SK-N-SH (cell line): ENCODE data around the gene ENKD1.

ENCODE experiments used
- CTCF ChIP-seq: fragments of 200-600 bp; sonication (generic); IDR thresholded peaks from 2 replicates; pipeline ENCODE4 v1.6.1; 2017; ENCODE audit warnings: antibody characterized with exemption, mild to moderate bottlenecking, moderate library complexity
- ELF1 ChIP-seq: IDR thresholded peaks from 2 replicates; pipeline ENCODE4 v1.4.0; 2012
- EP300 ChIP-seq, 2 experiments: IDR thresholded peaks; 2 replicates each; pipeline versions ENCODE4 v1.4.0 to v1.6.1; 2012; ENCODE audit warnings: borderline replicate concordance in 1 of 2, low read depth in 1 of 2, low read length in 1 of 2
- EZH2phosphoT487 ChIP-seq: fragments of 200-600 bp; sonication (generic); IDR thresholded peaks from 2 replicates; pipeline ENCODE4 v1.6.1; 2017; ENCODE audit warnings: low read depth, mixed run types, mild to moderate bottlenecking, antibody characterized with exemption, moderate library complexity, borderline replicate concordance
- FOXJ3 ChIP-seq: sonication (generic); formaldehyde crosslinking; IDR thresholded peaks from 2 replicates; pipeline ENCODE4 v1.5.1; 2020; ENCODE audit warnings: mild to moderate bottlenecking, missing genetic modification reagents
- GABPA ChIP-seq: IDR thresholded peaks from 2 replicates; pipeline ENCODE4 v1.4.0; 2012; ENCODE audit warnings: low read depth, mild to moderate bottlenecking
- NRF1 ChIP-seq: IDR thresholded peaks from 2 replicates; pipeline ENCODE4 v1.6.1; 2012; ENCODE audit warnings: low read depth, mild to moderate bottlenecking, low read length
- PBX3 ChIP-seq: IDR thresholded peaks from 2 replicates; pipeline ENCODE4; 2012
- RAD21 ChIP-seq: IDR thresholded peaks from 2 replicates; pipeline ENCODE4 v1.6.1; 2012; ENCODE audit warnings: mild to moderate bottlenecking, low read length
- REST ChIP-seq: IDR thresholded peaks from 2 replicates; pipeline ENCODE4 v1.6.1; 2012; ENCODE audit warnings: mild to moderate bottlenecking, low read depth, low read length, moderate library complexity
- SIN3A ChIP-seq: IDR thresholded peaks from 2 replicates; pipeline ENCODE4 v1.6.1; 2012; ENCODE audit warnings: low read depth, mild to moderate bottlenecking, low read length, moderate library complexity, borderline replicate concordance
- TEAD4 ChIP-seq: IDR thresholded peaks from 2 replicates; pipeline ENCODE4 v1.4.0; 2012; ENCODE audit warnings: mild to moderate bottlenecking, borderline replicate concordance; ENCODE audit not compliant: insufficient read depth

GRCh38 chr16:67709050-67709449, 42.5 kb upstream of the ENKD1 start:
- TF ChIP-seq TEAD4 = no peak
- TF ChIP-seq PBX3 = no peak
- no peak for TF ChIP-seq CTCF
- TF ChIP-seq ELF1 = no peak
- TF ChIP-seq REST = no peak
- no peak for TF ChIP-seq GABPA
- no peak for TF ChIP-seq EP300 (IDR thresholded peaks at IDR 0.05; ENCODE audit: borderline replicate concordance in 1 of 2, low read depth in 1 of 2, low read length in 1 of 2)
- no peak for TF ChIP-seq EZH2phosphoT487
- no peak for TF ChIP-seq SIN3A
- TF ChIP-seq RAD21 = no peak
- TF ChIP-seq FOXJ3 (CRISPR knock-in tag) = no peak
- no peak for TF ChIP-seq NRF1
